HTR-8/SVneo (cell line): ENCODE data around the gene IL32.
"Not testable (repeated sequence)": the region's sequence is repeated elsewhere in the genome, so short reads cannot be mapped to it uniquely, and the experiment has no call there.

Experiments
- DNase-seq: peaks from one replicate; pipeline ENCODE4 v3.0.0; 2011; ENCODE audit warnings: low spot score, mixed read lengths; ENCODE audit not compliant: insufficient read length
- FAIRE-seq: peaks from 2 replicates; lab custom pipeline; 2011; peaks lifted over from hg19 to GRCh38; lab: Jason Lieb, UNC

IL32 gene

GRCh38 chr16:3065742-3066439 is 451 bp downstream of the IL32 start:
- FAIRE-seq (no peak), DNase-seq (no peak)

- DNase-seq (no peak), FAIRE-seq (no peak)
Observed at GRCh38 chr16:3066440-3066748, 954 bp downstream of the IL32 start.

GRCh38 chr16:3068487-3068886 is 3.0 kb downstream of the IL32 start:
- no peak for FAIRE-seq
- DNase-seq: no peak

GRCh38 chr16:3069146-3069545 is 3.7 kb downstream of the IL32 start:
- not testable (repeated sequence) for DNase-seq, FAIRE-seq

GRCh38 chr16:3070608-3071111 is 5.2 kb downstream of the IL32 start:
- DNase-seq: no peak
- no peak for FAIRE-seq

GRCh38 chr16:3071655-3072054 is 6.2 kb downstream of the IL32 start:
- DNase-seq (no peak), FAIRE-seq (no peak)

GRCh38 chr16:3072148-3072547 is 6.7 kb downstream of the IL32 start:
- FAIRE-seq: peak; percentile 26
- DNase-seq: not testable (repeated sequence)

GRCh38 chr16:3072576-3073263 is 7.3 kb downstream of the IL32 start:
- not testable (repeated sequence) for DNase-seq, FAIRE-seq

GRCh38 chr16:3073448-3073847 is 8.0 kb downstream of the IL32 start:
- no peak for DNase-seq
- FAIRE-seq: no peak

GRCh38 chr16:3074860-3075522 is 9.6 kb downstream of the IL32 start:
- no peak for DNase-seq

GRCh38 chr16:3075523-3075915 is 10.1 kb downstream of the IL32 start:
- DNase-seq (no peak), FAIRE-seq (no peak)

More at GRCh38 chr16:3074860-3075522, 9.6 kb downstream of the IL32 start:
- FAIRE-seq: no peak

GRCh38 chr16:3075946-3076345 is 10.5 kb downstream of the IL32 start:
- FAIRE-seq, DNase-seq: not testable (repeated sequence)

GRCh38 chr16:3076577-3076976 is 11.1 kb downstream of the IL32 start:
- no peak for DNase-seq
- no peak for FAIRE-seq

GRCh38 chr16:3080024-3080423 is 14.6 kb downstream of the IL32 start:
- DNase-seq: no peak
- no peak for FAIRE-seq

- not testable (repeated sequence) for FAIRE-seq
Observed at GRCh38 chr16:3081957-3082356, 16.5 kb downstream of the IL32 start.

GRCh38 chr16:3083408-3083807 is 18.0 kb downstream of the IL32 start:
- not testable (repeated sequence) for FAIRE-seq, DNase-seq

More at GRCh38 chr16:3081957-3082356, 16.5 kb downstream of the IL32 start:
- DNase-seq: not testable (repeated sequence)

- DNase-seq (no peak), FAIRE-seq (no peak)
Observed at GRCh38 chr16:3084491-3084890, 19.1 kb downstream of the IL32 start.

GRCh38 chr16:3084969-3085670 is 19.7 kb downstream of the IL32 start:
- no peak for FAIRE-seq
- no peak for DNase-seq

GRCh38 chr16:3085868-3086595 is 20.6 kb downstream of the IL32 start:
- no peak for DNase-seq
- FAIRE-seq: no peak
